ENCODE results near the gene TSPAN1. TPM values are rescaled to one million over a fixed set of nuclear protein-coding genes. Genes with fewer than 3 reads are reported as not detected.

The TSPAN1 gene
- total and polyA plus RNA-seq, 10 of the 15 experiments (the other 5 are each of a cell fraction or from before 2014, with no cell fraction given), result 0.08 to 0.29 (median 0.23) TPM; not detected in 5

- TF ChIP-seq, protein P1, sequence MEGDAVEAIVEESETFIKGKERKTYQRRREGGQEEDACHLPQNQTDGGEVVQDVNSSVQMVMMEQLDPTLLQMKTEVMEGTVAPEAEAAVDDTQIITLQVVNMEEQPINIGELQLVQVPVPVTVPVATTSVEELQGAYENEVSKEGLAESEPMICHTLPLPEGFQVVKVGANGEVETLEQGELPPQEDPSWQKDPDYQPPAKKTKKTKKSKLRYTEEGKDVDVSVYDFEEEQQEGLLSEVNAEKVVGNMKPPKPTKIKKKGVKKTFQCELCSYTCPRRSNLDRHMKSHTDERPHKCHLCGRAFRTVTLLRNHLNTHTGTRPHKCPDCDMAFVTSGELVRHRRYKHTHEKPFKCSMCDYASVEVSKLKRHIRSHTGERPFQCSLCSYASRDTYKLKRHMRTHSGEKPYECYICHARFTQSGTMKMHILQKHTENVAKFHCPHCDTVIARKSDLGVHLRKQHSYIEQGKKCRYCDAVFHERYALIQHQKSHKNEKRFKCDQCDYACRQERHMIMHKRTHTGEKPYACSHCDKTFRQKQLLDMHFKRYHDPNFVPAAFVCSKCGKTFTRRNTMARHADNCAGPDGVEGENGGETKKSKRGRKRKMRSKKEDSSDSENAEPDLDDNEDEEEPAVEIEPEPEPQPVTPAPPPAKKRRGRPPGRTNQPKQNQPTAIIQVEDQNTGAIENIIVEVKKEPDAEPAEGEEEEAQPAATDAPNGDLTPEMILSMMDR (IDR thresholded peaks at IDR 0.05 in 2 of 3, conservative IDR thresholded peaks at IDR 0.05 in 1 of 3; ENCODE audit: control insufficient read depth in 2 of 3, extremely low read depth in 1 of 3, insufficient read depth in 1 of 3, low read depth in 3 of 3, low read length in 3 of 3), result no peak
- TF ChIP-seq ZNF217 (IDR thresholded peaks at IDR 0.05) (no peak), EED (IDR thresholded peaks at IDR 0.05; ENCODE audit: low read depth) (no peak), TBL1XR1 (IDR thresholded peaks at IDR 0.05; ENCODE audit: low read depth, low read length) (no peak), EP300 (IDR thresholded peaks at IDR 0.05; ENCODE audit: borderline replicate concordance in 1 of 2, control insufficient read depth in 1 of 2, low read depth in 2 of 2, low read length in 2 of 2) (no peak), FOXK2 (IDR thresholded peaks at IDR 0.05) (no peak), CHD2 (IDR thresholded peaks at IDR 0.05; ENCODE audit: borderline replicate concordance, low read depth, low read length) (no peak), STAT3 (IDR thresholded peaks at IDR 0.05; ENCODE audit: low read depth, low read length) (no peak), BHLHE40 (IDR thresholded peaks at IDR 0.05; ENCODE audit: borderline replicate concordance in 1 of 2, low read depth in 2 of 2, low read length in 1 of 2) (no peak)
These were observed 8.4 kb downstream of the TSPAN1 start (continued) for GRCh38 chr1:46183079-46183847.
